ENCODE results near the gene LRMDA.

The LRMDA gene

DNA sequence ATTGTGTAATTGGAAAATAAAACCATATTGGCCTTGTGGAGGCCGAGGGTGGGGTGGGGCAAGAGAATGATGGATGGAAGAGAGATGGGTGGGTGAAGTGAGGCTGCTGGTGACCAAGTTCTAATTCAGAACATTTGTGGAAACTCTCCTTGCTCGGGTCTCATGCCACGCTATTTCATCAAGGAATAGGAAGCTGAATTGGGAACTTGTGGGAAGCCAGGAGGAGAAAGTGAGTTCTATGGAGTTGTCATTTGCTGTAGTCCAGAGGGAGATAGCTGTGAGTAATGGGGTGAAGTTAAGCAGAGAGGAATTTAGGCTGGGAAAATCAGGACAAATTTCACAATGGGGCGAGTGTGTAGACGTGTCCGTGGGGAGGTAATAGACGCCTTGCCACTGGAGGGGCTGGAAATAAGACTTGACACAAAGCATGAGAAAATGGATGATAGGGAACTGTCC is 339.2 kb downstream of the LRMDA start:
- Histone ChIP-seq H3K36me3 (no peaks in the 10 kb centered on the region), H3K4me1 (peaks cover 0 to 4% (median 0%) of the 10 kb centered on the region in 4 donors), H3K27ac (no peak overlapping the region), H3K4me3 (no peak overlapping the region), H3K9me3 (no peaks in the 10 kb centered on the region), H3K27me3 (no peaks in the 10 kb centered on the region)
- DNase-seq: peak in 1 of 2 donors; percentile 68
- TF ChIP-seq, protein P1, sequence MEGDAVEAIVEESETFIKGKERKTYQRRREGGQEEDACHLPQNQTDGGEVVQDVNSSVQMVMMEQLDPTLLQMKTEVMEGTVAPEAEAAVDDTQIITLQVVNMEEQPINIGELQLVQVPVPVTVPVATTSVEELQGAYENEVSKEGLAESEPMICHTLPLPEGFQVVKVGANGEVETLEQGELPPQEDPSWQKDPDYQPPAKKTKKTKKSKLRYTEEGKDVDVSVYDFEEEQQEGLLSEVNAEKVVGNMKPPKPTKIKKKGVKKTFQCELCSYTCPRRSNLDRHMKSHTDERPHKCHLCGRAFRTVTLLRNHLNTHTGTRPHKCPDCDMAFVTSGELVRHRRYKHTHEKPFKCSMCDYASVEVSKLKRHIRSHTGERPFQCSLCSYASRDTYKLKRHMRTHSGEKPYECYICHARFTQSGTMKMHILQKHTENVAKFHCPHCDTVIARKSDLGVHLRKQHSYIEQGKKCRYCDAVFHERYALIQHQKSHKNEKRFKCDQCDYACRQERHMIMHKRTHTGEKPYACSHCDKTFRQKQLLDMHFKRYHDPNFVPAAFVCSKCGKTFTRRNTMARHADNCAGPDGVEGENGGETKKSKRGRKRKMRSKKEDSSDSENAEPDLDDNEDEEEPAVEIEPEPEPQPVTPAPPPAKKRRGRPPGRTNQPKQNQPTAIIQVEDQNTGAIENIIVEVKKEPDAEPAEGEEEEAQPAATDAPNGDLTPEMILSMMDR (IDR thresholded peaks at IDR 0.05): no peak
- intact Hi-C loops (cut with DNase I; ENCODE audit: low total_unique reads): no loop called here

DNA sequence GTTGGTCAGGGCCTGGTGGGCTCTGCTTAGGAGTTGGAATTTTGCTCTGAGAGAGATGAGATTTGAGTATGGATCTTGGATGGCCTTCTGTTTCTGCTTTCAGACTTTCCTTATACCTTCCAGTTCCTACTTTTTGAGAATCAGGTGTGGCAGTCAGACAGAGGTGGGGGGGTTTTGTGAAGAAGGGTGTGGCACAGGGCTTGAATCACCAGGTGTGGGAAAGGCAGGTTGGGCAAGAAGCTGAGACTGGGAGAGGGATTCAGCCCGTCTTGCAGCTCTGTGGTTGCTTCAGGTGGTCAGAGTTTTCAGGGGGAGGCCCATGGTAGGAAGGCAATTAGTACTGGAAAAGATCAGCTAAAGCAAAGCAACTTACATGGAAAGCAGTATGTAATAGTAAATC is 340.2 kb downstream of the LRMDA start:
- intact Hi-C loops (cut with DNase I; ENCODE audit: low total_unique reads): no loop called here
- TF ChIP-seq, protein P1 (IDR thresholded peaks at IDR 0.05): no peak
- Histone ChIP-seq H3K27ac (no peak overlapping the region), H3K27me3 (no peaks in the 10 kb centered on the region), H3K36me3 (no peaks in the 10 kb centered on the region), H3K4me3 (no peak overlapping the region), H3K9me3 (no peaks in the 10 kb centered on the region), H3K4me1 (peaks cover 0 to 7% (median 6%) of the 10 kb centered on the region in 4 donors)
- DNase-seq: no peak

DNA sequence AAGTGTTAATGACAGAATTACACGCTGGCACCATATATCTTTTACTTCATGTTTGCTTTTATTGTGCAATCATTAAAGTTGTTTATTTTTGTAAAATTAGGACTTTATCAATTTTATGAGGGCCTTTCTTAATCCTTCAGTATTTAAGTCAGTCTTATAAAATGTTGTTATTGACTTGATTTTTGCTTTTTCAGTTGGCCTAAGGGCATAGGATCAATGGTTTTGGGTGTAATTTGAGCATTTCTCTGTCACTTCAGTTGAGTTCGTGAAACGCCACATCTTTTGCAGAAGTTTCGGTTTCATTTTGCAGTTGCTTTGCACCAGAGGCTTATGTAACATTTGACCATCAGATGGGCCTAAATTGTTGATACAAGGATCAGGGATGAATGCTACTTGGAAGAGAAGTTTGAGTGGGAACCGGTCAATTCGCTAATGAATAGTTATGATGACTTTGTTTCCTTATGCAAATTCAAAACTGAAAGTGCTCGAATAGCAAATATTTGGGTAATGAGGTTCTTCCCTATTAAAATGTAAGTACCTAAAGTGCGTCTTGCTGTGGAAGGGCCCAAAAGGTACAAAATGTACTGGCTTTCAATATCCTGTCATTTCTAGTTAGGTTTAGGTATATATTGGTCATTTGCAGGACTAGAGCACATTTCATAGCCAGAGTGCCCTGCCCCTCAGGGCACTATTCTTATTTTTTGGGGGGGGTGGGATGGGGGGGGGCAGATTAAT is 340.9 kb downstream of the LRMDA start:
- Histone ChIP-seq H3K9me3 (no peaks in the 10 kb centered on the region), H3K27ac (peak overlapping the region in 1 of 2 donors; percentile 19), H3K27me3 (no peaks in the 10 kb centered on the region), H3K4me1 (peaks cover 0 to 14% (median 13%) of the 10 kb centered on the region in 4 donors), H3K4me3 (peak overlapping the region in 1 of 2 donors; percentile 27), H3K36me3 (no peaks in the 10 kb centered on the region)
- intact Hi-C loops (cut with DNase I; ENCODE audit: low total_unique reads): no loop called here
- TF ChIP-seq, protein P1 (IDR thresholded peaks at IDR 0.05): no peak
- no peak for DNase-seq

DNA sequence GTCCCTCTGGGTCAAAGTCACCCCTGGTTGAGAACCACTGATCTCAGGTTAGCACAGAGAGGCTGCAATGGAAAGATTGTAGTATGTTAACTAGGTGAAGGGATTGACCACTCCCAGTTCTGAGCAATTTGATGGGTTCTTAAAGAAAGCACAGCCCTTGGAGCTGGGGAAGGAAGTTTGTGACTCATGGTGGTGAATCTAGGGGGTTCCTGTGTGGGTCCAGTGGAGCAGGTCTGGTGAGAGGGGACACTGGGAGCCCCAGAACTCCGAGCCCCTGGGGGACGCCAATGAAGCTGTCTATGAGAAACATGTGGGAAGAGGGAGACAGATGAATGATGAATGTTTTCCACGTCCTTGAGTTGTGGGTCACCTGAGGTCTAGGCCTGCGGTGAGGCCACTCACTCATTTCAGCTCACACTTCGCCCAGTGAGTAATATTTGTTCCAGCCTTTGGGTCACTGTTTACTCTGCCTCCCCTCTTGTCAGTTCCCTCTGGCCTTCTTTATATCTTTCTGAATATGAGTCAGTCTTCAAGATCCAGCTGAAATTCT is 341.9 kb downstream of the LRMDA start:
- no peaks in the 10 kb centered on the region for H3K27me3 ChIP-seq
- peak overlapping the region; percentile 19 to 35 for H3K27ac ChIP-seq
- TF ChIP-seq, protein P1 (IDR thresholded peaks at IDR 0.05): no peak
- intact Hi-C loops (cut with DNase I; ENCODE audit: low total_unique reads): no loop called here
- no peaks in the 10 kb centered on the region for H3K9me3 ChIP-seq
- no peak overlapping the region for H3K4me3 ChIP-seq
- DNase-seq: peak in 1 of 2 donors; percentile 43
- peaks cover 0 to 24% (median 22%) of the 10 kb centered on the region in 4 donors for H3K4me1 ChIP-seq
- no peaks in the 10 kb centered on the region for H3K36me3 ChIP-seq

DNA sequence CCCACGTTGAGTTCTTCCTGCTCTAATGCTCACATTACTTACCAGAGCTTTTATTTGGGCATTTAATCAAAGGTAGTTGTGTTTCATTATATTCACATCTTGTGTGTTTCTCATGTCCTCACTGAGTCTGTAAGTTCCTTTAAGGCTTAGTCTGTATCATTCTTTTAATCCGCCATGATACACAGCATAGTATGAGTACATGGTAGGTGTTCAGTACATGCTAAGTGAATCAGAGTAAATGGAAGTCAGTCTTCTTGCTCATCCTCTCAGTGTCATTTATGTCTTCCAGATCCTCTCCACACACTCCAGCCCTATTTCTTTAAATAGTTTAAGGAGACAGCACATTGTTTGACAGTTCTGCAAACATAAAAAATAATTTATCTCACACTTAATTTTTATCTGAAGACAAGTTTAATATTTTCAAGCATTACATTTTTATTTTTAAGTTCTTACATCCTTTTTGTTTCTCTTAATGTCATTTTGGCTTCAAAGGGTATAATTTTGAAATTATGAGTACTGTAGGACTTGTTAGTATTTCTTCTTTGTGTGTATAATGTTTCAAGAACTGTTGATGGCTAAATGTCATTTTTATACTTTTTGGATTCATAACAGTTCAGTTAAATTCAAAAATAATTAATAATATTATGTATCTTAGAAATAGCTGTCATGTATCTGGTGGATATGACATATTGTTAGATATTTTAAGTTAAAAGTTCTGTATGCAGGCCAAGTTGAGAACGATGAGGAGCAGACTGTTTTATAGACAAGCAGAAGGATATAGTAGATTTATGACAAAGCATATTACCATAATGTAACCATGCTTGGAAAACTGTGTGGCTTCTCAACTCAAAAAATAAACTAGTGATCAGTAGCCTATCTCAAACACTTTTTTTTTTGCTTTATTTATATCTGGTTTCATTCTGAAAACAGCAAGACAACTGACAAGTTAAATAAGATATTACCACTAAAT is 342.7 kb downstream of the LRMDA start:
- Histone ChIP-seq H3K27me3 (no peaks in the 10 kb centered on the region), H3K4me3 (no peak overlapping the region), H3K9me3 (no peaks in the 10 kb centered on the region), H3K27ac (peak overlapping the region in 1 of 2 donors; percentile 19), H3K4me1 (peaks cover 0 to 31% (median 29%) of the 10 kb centered on the region in 4 donors), H3K36me3 (no peaks in the 10 kb centered on the region)
- TF ChIP-seq, protein P1 (IDR thresholded peaks at IDR 0.05): no peak
- intact Hi-C loops (cut with DNase I; ENCODE audit: low total_unique reads): no loop called here
- DNase-seq: no peak

Data from tibial artery (tissue), 4 donors.